ENCODE data around the gene HCFC1.
A peak's percentile ranks its signal among the peaks of the same experiment; 100 is the strongest.
"Not testable (repeated sequence)": the region's sequence is repeated elsewhere in the genome, so short reads cannot be mapped to it uniquely, and the experiment has no call there.

HCFC1 gene

DNA sequence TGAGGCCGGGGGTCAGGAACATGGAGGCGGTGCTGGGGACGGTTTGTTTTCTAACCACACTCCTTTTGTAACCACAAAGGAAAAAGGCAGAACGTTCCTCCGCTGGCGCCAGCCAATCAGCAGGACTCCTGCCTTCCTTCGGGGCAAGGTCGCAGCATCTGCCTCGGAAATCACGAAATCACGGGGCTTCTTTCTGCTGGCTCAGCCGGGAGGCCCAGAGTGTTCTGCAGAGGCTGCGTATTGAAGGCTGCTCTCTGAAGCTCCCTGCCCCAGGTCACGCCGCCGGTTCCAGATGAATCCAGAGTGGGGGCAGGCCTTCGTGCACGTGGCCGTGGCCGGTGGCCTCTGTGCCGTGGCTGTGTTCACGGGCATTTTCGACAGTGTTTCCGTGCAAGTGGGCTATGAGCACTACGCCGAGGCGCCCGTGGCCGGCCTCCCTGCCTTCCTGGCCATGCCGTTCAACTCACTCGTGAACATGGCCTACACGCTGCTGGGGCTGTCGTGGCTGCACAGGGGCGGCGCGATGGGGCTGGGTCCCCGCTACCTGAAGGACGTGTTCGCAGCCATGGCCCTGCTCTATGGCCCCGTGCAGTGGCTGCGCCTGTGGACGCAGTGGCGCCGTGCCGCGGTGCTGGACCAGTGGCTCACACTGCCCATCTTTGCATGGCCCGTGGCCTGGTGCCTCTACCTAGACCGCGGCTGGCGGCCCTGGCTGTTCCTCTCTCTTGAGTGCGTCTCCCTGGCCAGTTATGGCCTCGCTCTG lies 10.3 kb upstream of the HCFC1 start:
- TF ChIP-seq, protein P1, sequence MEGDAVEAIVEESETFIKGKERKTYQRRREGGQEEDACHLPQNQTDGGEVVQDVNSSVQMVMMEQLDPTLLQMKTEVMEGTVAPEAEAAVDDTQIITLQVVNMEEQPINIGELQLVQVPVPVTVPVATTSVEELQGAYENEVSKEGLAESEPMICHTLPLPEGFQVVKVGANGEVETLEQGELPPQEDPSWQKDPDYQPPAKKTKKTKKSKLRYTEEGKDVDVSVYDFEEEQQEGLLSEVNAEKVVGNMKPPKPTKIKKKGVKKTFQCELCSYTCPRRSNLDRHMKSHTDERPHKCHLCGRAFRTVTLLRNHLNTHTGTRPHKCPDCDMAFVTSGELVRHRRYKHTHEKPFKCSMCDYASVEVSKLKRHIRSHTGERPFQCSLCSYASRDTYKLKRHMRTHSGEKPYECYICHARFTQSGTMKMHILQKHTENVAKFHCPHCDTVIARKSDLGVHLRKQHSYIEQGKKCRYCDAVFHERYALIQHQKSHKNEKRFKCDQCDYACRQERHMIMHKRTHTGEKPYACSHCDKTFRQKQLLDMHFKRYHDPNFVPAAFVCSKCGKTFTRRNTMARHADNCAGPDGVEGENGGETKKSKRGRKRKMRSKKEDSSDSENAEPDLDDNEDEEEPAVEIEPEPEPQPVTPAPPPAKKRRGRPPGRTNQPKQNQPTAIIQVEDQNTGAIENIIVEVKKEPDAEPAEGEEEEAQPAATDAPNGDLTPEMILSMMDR (conservative IDR thresholded peaks at IDR 0.05; ENCODE audit: low read depth, low read length) = no peak
- DNase-seq (ENCODE audit: low read depth) = no peak
- H3K4me3 ChIP-seq (ENCODE audit: low read length) = no peak overlapping the region

DNA sequence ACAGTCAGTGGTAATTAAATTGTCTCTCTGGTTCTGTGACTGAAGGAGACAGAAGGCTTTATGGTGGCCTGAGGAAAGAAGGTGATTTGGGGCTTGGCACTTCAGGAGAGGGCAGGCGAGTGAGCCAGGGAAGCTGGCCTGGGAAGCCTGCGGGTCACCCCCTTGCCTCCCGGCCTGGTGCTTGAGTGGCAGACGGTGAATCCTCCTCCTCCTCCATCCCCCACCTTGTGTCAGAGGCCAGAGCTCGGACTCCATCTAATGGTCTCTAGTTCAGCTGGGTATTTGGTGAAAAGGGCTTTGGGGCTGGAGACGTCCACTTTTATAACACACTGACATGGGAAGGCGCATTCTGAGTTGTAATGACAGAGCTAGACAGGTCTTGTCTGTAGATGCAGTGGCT lies 9.6 kb upstream of the HCFC1 start:
- DNase-seq (ENCODE audit: low read depth) = no peak
- TF ChIP-seq, protein P1 (conservative IDR thresholded peaks at IDR 0.05; ENCODE audit: low read depth, low read length) = no peak
- no peak overlapping the region for H3K4me3 ChIP-seq (ENCODE audit: low read length)

DNA sequence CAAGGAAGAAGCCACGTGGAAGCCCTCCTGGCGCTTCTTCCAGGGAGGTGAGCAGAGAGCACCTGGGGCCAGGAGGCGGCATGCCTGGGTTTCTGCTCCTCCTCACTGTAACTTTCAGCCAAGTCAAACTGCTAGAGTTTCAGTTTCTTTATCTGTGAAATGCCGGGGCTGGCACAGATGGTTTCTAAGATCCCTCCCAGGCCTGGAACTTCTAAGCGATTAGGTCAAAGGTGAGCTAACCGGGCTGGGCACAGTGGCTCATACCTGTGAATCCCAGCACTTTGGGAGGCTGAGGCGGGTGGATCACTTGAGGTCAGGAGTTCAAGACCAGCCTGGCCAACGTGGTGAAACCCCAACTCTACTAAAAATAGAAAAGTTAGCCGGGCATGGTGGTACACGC lies 8.8 kb upstream of the HCFC1 start:
- DNase-seq (ENCODE audit: low read depth); H3K4me3 ChIP-seq (ENCODE audit: low read length): not testable (repeated sequence)

DNA sequence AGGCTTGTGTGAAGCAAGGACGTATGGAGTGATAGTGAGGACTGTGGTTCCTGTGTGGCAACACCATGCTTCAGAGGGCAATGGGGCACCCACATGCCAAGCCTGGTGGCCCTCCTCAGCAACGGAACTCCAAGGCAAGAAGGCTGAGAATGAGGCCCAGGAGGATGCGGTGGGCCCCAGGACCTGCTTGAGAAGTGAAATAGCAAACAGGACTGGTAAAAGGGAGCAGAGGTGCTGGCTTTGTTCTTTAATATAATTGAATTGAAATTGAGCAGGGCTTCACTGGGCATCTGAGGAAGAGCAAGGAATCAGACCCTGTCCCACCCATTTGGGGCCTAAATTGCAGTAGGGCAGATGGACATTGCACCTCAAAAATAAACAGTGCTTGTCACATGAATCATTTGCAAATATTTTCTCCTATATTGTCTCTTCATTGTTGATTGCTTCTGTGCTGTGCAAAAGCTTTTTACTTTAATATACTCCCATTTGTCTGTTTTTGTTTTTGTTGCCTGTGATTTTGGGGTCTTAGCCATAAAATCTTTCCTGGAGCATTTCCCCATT lies 3.2 kb upstream of the HCFC1 start:
- TF ChIP-seq, protein P1 (conservative IDR thresholded peaks at IDR 0.05; ENCODE audit: low read depth, low read length) = no peak
- no peak for DNase-seq (ENCODE audit: low read depth)
- no peak overlapping the region for H3K4me3 ChIP-seq (ENCODE audit: low read length)

DNA sequence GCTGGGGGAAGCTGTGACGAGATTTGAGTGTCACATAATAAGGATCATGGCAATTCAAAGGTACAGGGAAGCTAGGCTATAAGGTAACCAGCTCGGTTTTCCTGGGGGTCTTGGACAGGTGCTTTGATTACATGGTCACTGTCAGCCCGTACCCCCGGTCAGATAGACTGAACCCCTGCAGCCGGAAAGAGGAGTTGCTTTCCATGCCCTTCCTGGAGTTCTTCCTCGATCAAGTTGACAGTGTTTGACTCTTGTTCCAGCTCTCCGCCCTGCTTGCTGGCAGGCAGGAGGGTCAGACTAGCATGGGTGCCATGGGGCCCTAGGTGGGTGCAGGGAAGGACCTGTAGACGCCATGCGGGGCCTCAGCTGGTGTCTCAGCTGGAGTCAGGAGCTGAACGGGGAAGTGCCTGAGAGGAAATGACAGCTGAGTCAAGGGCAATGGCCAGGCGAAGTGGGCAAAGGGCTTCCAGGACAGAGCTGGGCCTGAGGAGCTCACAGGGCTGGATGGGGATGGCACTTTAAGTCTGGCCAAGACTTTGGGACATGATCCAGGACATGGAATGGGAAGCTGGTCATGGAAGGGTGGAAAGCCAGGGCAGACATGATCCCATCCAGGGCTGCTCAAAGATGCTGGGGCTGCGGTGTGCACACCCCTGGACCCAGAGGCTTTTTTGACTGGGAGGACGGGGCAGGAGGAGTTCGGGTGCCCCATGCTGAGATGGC lies 2.5 kb upstream of the HCFC1 start:
- TF ChIP-seq, protein P1 (conservative IDR thresholded peaks at IDR 0.05; ENCODE audit: low read depth, low read length) = no peak
- no peak overlapping the region for H3K4me3 ChIP-seq (ENCODE audit: low read length)
- DNase-seq (ENCODE audit: low read depth) = no peak

DNA sequence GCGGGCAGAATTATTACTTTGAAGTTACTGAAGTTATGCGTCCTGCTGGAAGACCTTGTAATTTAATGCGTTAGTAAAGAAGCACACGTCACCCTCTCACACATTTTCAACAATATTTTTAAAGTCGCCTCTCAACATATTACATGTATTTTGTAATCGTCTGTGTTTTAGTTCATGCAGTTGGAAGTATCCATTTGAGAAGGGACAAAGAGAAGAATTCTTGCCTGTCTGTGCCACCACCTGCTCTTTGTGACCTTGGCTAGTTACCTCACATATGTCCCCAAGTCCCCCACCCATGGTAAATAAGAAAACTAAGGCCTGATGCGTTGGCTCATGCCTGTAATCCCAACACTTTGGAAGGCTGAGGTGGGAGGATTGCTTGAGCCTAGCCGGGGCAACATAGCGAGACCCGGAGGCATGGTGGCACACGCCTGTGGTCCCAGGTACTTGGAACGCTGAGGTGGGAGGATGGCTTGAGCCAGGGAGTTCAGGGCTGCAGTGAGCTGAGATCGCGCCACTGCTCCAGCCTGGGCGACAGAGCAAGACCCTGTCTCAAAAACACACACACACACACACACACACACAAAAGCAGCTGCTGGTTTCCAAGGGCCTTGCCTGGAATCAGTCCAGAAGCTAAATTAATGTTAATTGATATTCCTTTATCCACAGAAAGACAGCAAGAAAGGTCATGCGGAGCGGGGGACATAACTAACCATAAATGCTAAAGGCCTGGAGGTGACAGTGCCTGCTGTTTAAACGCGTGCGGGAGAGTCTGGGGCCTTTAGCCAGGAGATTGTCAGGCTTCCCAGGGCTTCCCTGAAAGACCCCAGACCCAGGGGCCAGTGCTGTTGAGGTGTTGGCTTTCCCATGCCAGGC lies 1.7 kb upstream of the HCFC1 start:
- TF ChIP-seq, protein P1 (conservative IDR thresholded peaks at IDR 0.05; ENCODE audit: low read depth, low read length) = no peak
- H3K4me3 ChIP-seq (ENCODE audit: low read length) = peak overlapping the region; percentile 58
- DNase-seq (ENCODE audit: low read depth) = no peak
